GM19372 (cell line): ENCODE data around the gene NMT2.
A peak's percentile ranks its signal among the peaks of the same experiment; 100 is the strongest.

ENCODE experiments used
- ATAC-seq: cut with Tn5 transposase; IDR thresholded peaks from one replicate; pipeline ENCODE4 v1.9.1; 2021; ENCODE audit warnings: mild to moderate bottlenecking, low read depth, moderate library complexity; ENCODE audit not compliant: unreplicated experiment

The NMT2 gene

DNA sequence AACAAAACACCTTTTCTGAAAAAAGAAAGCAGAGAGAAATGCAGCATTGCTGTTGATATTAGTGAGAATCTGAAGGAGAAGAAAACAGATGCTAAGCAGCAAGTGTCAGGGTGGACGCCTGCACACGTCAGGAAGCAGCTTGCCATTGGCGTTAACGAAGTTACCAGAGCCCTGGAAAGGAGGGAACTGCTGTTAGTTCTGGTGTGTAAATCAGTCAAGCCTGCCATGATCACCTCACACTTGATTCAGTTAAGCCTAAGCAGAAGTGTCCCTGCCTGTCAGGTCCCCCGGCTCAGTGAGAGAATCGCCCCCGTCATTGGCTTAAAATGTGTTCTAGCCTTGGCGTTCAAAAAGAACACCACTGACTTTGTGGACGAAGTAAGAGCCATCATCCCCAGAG lies 65.0 kb downstream of the NMT2 start:
- no peak for ATAC-seq

DNA sequence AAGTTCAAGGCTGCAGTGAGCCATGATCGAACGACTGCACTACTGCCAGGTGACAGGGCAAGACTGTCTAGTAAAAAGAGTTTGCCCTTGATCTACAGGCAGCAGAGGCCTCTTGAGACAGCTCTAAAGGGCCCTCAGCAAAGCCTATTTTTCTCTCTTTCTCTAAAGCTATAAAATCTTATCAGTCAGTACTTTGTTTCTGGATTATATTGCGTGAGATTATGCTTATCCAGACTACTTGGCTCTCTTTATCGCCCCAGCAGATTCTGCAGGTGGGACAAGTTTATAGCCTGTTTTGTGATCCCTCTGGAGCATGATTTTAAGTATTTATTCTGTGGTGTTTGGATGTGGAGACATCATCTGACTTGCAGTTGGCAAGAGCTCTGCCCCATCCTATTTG lies 68.6 kb downstream of the NMT2 start:
- no peak for ATAC-seq

DNA sequence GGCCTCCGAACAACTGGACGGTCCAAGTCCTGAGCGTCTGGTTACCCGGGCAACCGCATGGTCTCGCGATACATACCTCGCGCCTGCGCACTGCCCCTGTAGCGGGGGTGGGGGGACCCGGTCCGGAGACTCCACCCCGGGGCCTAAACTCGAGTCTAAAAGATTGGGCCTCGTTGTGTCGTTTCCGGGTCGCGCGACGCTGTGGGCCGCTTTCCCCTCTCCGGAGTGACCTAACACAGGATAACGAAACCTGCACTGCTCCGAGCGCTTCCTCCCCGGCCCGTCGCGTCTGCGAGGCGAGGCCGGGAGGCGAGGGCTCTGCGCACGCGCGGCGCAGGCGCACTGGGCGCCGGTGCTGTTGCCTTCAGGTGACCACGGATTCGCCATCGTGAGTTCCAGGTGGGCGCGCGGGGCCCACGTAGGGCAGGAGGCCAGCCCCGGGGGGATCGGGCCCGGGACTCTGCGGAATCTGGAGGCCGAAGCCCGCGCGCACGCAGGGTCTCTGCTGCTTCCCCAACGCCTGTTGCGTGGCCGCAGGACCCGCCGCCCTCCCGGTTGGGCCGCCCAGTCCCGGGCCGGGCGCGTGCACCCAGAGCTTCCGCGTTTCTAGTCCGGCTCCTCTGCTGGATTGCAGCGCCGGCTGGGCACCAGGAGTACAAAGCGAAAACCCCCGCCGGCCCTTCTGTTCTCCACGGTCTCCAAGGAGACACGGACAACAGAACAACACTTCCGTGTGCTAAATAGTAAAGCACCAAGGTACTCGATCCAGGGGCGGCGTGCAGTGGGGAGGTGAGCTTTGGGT lies 71.3 kb downstream of the NMT2 start, which contains the start of gene RPP38:
Gene RPP38, plus strand, starts transcription at position 345 of the 802 bp plus-strand sequence. CDS start 5,960 bp downstream, outside the sequence.
- ATAC-seq, result peak; percentile 88

DNA sequence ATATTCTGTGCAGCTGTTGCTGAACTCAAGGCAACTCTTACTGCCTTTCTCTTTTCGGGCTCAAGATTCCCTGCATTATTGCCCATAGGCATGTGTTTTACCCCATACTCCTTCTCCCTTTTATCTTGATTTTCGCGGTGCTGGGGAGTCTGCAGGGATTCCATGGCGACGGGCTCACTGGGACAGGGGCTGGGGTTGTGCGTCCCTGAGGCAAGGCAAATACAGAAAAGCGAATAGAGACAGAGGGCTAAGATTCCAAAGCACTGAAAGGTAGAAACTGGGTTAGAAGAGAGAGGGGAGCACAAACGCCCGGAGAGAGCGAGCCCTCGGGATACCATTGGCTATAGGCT lies 71.9 kb downstream of the NMT2 start:
- peak; percentile 12 for ATAC-seq

DNA sequence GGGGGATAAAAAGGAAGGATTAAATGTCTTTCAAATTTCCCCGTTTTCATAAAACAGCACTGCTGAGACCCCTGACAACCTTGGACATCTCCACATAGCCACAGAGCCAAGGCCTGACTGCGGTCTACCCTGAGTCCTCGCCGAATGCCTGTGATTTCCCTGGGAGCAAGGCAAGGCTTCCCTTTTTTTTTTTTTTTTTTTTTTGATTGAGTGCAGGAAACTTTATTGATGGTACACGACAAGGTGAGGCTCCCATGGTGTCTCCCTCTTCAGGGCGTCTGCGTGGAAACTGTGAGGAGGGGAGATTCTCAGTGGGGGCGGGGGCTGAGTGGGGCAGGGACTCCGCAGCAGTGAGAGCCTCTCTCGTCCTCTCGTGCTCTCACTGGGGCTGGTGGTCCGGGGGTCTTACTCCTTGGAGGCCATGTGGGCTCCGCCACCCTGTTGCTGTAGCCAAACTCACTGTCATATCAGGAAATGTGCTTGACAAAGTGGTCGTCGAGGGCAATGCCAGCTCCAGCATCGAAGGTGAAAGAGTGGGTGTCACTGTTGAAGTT lies 75.6 kb downstream of the NMT2 start:
- no peak for ATAC-seq

DNA sequence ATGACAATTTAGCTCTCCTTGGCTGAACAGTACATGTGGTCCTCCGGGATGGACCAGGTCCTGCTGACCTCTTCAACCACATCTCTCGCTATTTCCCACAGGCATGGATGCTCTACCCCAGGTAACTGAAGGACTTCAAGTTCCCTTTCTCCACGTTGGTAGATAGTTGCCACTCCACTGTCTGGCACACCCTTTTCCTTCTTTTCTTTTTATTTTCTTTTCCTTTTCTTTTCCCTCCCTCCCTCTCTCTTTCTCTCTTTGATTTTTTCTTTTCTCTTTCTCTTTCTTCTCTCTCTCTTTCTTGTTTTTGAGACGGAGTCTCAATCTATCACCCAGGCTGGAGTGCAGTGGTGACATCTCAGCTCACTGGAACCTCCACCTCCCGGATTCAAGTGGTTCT lies 77.1 kb downstream of the NMT2 start:
- no peak for ATAC-seq

DNA sequence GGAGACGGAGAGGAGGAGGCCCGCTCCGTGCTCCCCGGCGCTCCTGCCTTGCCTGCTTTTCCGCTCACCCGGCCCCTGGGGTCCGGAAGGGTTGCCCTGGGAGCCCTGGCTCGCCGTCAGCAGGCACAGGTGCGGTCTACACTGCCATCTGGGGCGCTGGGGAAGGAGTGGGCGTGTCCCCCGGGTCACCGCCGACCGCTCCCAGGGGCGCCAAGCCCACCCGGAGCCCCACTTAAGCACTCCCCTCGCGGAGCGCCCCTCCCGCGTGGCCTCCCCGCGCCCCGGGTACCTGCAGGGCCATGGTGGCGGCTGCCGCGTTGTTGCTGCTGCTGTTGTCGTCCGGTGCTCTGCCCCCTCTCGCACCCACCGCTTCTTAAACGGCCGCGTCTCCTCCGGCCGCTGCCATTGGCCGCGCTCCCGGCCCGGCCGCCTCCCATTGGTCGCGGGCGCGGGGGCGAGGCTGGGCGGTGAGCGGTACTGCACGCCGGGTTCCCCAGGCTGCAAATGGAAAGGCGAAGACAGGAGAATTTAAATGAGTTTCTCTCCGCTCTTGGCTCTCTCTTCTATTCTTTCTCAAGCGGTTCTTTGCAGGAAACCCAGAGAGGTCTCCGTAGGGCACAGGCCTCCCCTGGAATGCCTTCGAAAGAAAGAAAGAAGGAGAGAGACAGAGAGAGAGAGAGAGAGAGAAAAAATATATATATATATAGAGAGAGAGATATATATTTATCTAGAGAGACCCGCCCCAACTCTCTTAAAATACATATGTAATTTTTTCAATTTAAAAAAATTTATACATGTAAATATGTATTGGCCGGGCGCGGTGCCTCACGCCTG lies 79.8 kb downstream of the NMT2 start, which contains the start of gene ACBD7:
Gene ACBD7, minus strand, starts transcription at position 349 of the 834 bp plus-strand sequence. Its CDS starts 48 bp downstream, at position 301.
- peak; percentile 99 for ATAC-seq

DNA sequence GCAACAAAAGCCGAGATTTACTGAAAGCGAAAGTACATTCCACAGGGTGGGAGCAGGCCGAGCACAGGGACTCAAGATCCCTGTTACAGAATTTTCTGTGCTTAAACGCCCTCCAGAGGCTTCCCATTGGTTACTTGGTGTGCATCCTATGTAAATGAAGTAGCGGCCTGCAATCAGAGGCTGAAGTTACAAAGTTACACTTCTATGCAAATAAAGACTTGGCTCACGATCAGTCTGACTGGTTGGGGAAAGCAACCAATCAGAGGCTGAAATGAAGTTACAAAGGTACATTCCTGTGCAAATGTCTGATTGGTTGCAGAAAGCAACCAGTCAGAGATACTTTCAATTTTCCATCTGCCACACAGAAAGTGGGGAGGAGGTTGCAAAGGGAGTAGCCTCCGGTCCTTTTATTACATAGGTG lies 84.0 kb downstream of the NMT2 start:
- no peak for ATAC-seq

DNA sequence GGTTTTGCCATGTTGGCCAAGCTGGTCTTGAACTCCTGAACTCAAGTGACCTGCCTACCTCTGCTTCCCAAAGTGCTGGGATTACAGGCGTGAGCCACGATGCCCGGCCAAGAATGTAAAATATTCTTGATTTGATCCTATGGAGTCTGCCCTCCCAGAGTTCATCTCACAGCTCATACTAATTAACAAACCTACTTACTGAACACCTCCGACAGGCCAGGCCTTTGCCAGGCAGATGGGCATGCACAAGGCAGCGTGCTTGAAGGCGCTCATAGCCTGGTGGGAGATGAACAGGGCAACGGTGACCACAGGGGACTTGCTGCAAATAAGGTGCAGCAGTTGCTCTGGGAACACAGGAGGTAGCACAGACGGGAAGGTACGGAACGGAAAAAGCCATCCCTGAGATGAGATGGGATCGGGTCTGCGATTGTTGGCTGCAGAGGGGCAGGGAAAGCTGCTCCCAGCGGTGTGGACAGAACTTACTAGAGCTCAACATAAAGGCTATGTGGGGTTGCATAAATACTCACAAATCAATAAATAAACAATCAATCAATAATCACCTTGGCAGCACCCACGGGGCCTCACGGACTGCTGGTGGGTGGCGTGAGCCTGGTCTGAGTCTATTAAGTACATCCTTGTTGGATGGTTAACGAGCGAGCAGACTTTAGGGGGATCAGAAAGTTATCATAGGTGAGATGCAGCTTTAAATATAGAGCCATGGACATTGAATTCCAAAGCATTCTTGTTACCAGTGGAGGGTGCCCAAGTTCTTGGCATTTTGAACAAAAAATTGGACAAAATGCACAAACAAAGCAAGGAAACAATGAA lies 84.6 kb downstream of the NMT2 start:
- ATAC-seq, result no peak

DNA sequence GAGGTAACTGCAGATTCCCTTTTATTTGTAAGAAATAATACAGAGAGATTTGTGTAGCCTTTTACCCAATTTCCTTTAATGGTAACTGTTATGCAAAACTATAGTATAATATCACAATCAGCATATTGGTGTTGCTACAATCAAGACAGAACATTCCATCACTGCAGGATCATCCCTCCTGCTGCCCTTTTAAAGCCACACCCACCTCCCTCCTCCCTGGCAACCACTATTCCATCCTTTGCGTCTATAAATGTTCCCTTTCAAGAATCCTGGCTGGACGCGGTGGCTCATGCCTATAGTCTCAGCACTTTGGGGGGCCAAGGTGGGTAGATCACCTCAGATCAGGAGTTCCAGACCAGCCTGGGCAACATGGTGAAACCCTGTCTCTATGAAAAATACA lies 93.1 kb downstream of the NMT2 start:
- ATAC-seq, result no peak

DNA sequence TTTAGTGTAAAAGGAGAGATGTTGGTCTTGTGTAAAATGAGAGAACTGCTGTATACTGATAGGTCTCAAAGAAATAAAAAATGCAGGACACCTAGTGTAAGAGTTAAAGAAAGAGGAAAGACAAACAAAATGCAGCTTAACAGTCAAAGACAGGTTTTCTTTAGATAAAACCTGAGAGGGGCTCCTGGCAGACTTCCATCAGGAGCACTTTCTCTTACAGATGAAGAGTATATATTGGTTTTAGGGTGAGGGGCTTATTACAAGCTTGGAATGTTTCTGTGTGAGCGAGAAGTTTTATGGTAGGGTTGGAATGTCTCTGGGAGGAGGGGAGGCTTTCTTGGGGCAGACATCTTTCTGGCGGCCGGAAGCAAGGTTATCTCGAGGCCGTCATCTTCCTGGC lies 96.1 kb downstream of the NMT2 start:
- no peak for ATAC-seq

DNA sequence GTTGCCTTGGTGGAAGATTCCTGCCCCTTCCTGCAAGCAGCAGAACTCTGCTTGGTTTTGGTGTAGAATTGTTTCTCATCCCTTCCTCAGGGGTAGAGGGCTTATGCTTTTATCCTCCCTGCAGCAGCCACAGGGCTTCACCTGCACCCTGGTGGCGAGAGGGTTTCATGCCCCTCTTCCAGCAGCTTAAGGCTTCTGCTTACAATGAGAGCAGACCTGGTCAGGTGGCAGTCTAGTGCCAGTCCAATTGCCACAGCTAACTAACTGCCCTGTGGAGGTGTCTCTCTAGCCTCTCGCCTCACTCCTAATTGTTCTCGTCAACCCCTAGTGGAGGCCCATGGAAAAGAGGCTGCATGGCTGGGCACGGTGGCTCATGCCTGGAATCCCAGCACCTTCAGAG lies 99.3 kb downstream of the NMT2 start:
- ATAC-seq, result no peak

DNA sequence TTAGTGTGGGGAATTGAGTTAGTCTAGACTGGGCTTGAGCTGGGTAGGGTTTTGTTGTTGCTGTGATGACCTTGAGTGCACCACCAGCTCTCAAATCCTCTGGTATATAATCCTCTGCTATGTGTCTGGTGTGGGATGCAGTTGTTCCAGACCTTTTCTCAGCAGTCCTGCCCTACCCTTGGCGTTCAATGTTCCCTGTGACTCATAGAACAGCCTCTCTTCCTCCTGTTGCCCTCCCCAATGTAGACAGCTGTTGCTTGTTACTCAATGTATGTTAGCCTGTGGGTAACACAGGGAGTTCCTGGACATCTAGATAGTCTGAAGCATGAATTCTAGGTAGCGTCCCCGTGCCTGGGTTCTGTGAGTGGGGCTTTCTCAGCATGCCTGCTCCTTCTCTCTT lies 99.7 kb downstream of the NMT2 start:
- no peak for ATAC-seq

DNA sequence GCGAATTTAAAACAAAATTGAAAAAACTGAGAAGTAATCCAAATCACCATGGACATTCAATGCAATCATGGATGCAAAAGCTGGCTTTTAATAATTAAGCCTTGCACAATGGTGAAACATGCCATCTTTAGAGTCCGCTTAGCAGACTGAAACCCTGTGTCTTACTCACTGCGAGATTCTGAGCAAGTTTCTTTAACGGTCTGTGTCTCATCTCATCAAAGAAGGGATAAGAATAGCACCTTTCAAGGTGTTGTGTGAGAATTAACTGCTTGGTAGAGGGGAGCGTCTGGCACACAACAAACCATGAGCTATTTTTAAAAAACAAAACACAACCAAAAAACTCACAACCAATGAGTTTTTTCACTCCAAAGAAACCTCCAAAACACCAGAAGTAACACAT lies 101.3 kb downstream of the NMT2 start:
- no peak for ATAC-seq

DNA sequence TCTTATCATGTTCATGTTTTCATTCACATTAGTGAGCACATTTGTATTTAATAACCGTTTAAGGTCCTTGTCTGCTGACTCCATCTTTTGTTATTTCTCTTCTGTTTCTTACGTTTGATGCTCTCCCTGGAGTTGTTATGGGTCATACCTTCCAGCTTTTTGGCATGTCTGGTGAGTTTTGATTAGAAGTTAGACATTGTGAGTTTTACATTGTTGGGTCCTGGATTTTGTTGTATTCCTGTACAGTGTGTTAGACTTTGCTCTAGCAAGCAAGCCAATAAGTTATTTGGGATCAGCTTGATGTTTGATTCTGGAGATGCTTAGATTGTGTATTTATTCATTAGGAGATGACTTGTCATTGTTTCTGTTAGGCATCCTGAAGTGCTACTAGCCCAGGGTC lies 107.9 kb downstream of the NMT2 start:
- ATAC-seq, result no peak

DNA sequence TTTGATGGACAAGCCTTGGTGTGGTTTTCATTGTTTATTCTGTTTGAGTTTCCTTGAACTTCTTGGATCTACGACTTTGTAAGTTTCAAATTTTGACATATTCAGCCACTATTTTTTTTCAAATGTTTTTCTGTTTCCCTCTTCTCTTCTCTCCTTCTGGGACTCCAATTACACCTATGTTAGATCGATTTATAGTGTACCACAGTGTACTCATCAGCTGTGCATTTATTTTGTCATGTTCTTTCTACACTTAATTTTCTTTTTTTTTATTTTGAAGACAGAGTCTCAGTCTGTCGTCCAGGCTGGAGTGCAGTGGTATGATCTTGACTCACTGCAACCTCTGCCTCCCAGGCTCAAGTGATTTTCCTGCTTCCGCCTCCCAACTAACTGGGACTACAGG lies 108.6 kb downstream of the NMT2 start:
- ATAC-seq, result no peak

DNA sequence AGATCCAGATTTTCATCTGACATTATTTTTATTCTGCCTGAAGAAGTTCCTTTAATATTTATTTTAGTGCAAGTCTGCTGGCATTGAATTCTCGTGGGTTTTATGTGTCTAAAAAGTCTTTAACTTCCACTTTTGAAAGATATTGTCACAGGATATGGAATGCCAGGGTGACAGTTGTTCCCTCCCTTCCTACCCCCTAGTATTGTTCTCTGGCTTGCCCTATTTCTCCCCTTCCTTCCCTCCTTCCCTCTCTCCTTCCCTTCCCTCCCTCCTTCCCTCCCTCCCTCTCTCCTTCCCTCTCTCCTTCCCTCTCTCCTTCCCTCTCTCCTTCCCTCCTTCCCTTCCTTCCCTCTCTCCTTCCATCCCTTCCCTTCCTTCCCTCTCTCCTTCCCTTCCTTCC lies 109.8 kb downstream of the NMT2 start:
- no peak for ATAC-seq
